HEK293 (cell line): ENCODE measurements around the gene CLTC.

Experiments used
- CTCF ChIA-PET: fragments of 350-600 bp; formaldehyde crosslinking; extraction: SDS; loops from one replicate; lab custom pipeline; 2021; ENCODE audit warnings: antibody characterized with exemption; lab: Yijun Ruan, JAX
- POLR2A ChIA-PET: fragments of 300-600 bp; formaldehyde crosslinking; extraction: SDS; loops from one replicate; lab custom pipeline; 2020; ENCODE audit warnings: antibody characterized with exemption, inconsistent platforms; lab: Yijun Ruan, JAX
- H3K27ac ChIP-seq: fragments of 200-500 bp; sonication (Bioruptor generic); 2 replicates; pipeline ENCODE4 v1.5.1; 2014; ENCODE audit warnings: low read depth, low read length, control low read depth, inconsistent platforms; ENCODE audit errors: extremely low read depth
- H3K36me3 ChIP-seq, 2 experiments: fragments of 200-500 bp in 1 of 2; sonication (Bioruptor generic) in 1 of 2; 1 replicate in 1 of 2; 2 replicates in 1 of 2; pipeline ENCODE4 v1.5.1; 2014 to 2017; ENCODE audit warnings: inconsistent platforms in 2 of 2, low read length in 2 of 2; ENCODE audit not compliant: control insufficient read depth in 2 of 2, insufficient read depth in 1 of 2
- H3K4me1 ChIP-seq: fragments of 200-500 bp; sonication (Bioruptor generic); 2 replicates; pipeline ENCODE4 v1.5.1; 2014; ENCODE audit warnings: mild to moderate bottlenecking, low read length, inconsistent platforms; ENCODE audit not compliant: control insufficient read depth, insufficient read depth
- H3K4me3 ChIP-seq: 2 replicates; pipeline ENCODE4 v1.5.1; 2011; ENCODE audit warnings: low read depth, mild to moderate bottlenecking, control low read depth, low read length, moderate library complexity
- H3K9me3 ChIP-seq: fragments of 200-500 bp; sonication (Bioruptor generic); 2 replicates; pipeline ENCODE4 v1.5.1; 2014; ENCODE audit warnings: low read depth, low read length, inconsistent platforms; ENCODE audit not compliant: control insufficient read depth, insufficient read depth
- GLI2 ChIP-seq: fragments of 450-650 bp; formaldehyde crosslinking; IDR thresholded peaks from 2 replicates; pipeline ENCODE4; 2017; ENCODE audit warnings: missing biosample characterization, missing genetic modification characterization, low read depth, borderline replicate concordance
- INSM2 ChIP-seq: fragments of 450-650 bp; formaldehyde crosslinking; IDR thresholded peaks from 2 replicates; pipeline ENCODE4 v1.5.1; 2016; ENCODE audit warnings: missing biosample characterization, missing genetic modification characterization
- MYNN ChIP-seq: fragments of 450-650 bp; formaldehyde crosslinking; IDR thresholded peaks from 2 replicates; pipeline ENCODE4 v1.5.1; 2016; ENCODE audit warnings: missing biosample characterization, missing genetic modification characterization, borderline replicate concordance
- PRDM2 ChIP-seq: fragments of 450-650 bp; formaldehyde crosslinking; IDR thresholded peaks from 2 replicates; pipeline ENCODE4 v1.5.1; 2016; ENCODE audit warnings: missing biosample characterization, missing genetic modification characterization, borderline replicate concordance
- REPIN1 ChIP-seq: fragments of 450-650 bp; formaldehyde crosslinking; IDR thresholded peaks from 2 replicates; pipeline ENCODE4 v1.5.1; 2017; ENCODE audit warnings: missing biosample characterization, missing genetic modification characterization, low read depth
- ZBTB20 ChIP-seq: fragments of 450-650 bp; formaldehyde crosslinking; IDR thresholded peaks from 2 replicates; pipeline ENCODE4 v1.5.1; 2016; ENCODE audit warnings: missing biosample characterization, missing genetic modification characterization
- ZNF18 ChIP-seq: fragments of 450-650 bp; formaldehyde crosslinking; IDR thresholded peaks from 2 replicates; pipeline ENCODE4 v1.5.1; 2016; ENCODE audit warnings: missing biosample characterization, missing genetic modification characterization
- ZNF571 ChIP-seq: fragments of 450-650 bp; formaldehyde crosslinking; IDR thresholded peaks from 2 replicates; pipeline ENCODE4 v1.5.0; 2017; ENCODE audit warnings: missing biosample characterization, missing genetic modification characterization
- ZNF777 ChIP-seq: fragments of 450-650 bp; formaldehyde crosslinking; IDR thresholded peaks from 2 replicates; pipeline ENCODE4 v1.5.1; 2017; ENCODE audit warnings: missing biosample characterization, missing genetic modification characterization, borderline replicate concordance
- ZNF837 ChIP-seq: fragments of 450-650 bp; formaldehyde crosslinking; IDR thresholded peaks from 2 replicates; pipeline ENCODE4 v1.5.1; 2016; ENCODE audit warnings: missing biosample characterization, missing genetic modification characterization

Gene CLTC

GRCh38 chr17:59637611-59638310 is 18.1 kb downstream of the CLTC start:
- Histone ChIP-seq H3K9me3 (no peaks in the 10 kb centered on the region), H3K27ac (no peak overlapping the region), H3K36me3 (peaks cover 0 to 6% of the 10 kb centered on the region in 2 experiments; a peak in 1 of 3 replicates), H3K4me3 (no peak overlapping the region), H3K4me1 (peaks cover 10% of the 10 kb centered on the region)
- ChIA-PET CTCF (interaction anchor here (0.5 to 0.8 kb wide), 3 partner anchors 23 to 656 kb away, joined by 3 to 6 read pairs (median 5); no protein-coding TSS in a partner anchor), POLR2A (interaction anchor here (1.9 kb wide), 1 partner anchor 18 kb away, joined by 9 read pairs; the partner anchor contains the start of gene CLTC)
- TF ChIP-seq INSM2: no peak

GRCh38 chr17:59638553-59638952 is 18.9 kb downstream of the CLTC start:
- H3K4me3 ChIP-seq: no peak overlapping the region
- TF ChIP-seq ZNF837 (tag by site-specific recombination): no peak
- TF ChIP-seq ZNF571 (tag by site-specific recombination): no peak
- no peak for TF ChIP-seq ZNF777 (tag by site-specific recombination)
- no peak for TF ChIP-seq GLI2 (tag by site-specific recombination)
- TF ChIP-seq MYNN (tag by site-specific recombination): no peak
- TF ChIP-seq REPIN1 (tag by site-specific recombination): no peak
- ChIA-PET CTCF (no interaction called here), POLR2A (interaction anchor here (1.9 kb wide), 1 partner anchor 19 kb away, joined by 9 read pairs; the partner anchor contains the start of gene CLTC)
- H3K4me1 ChIP-seq: peaks cover 13% of the 10 kb centered on the region
- H3K27ac ChIP-seq: no peak overlapping the region
- H3K36me3 ChIP-seq: peaks cover 0 to 6% of the 10 kb centered on the region in 2 experiments; a peak in 1 of 3 replicates
- H3K9me3 ChIP-seq: no peaks in the 10 kb centered on the region

GRCh38 chr17:59641799-59642484 is 22.2 kb downstream of the CLTC start:
- ChIA-PET POLR2A (interaction anchor here (0.7 to 1.5 kb wide), 2 partner anchors 22 to 1271 kb away, joined by 8 to 14 read pairs; partner anchors contain the start of gene CLTC), CTCF (interaction anchor here (0.7 kb wide), 1 partner anchor 658 kb away, joined by 3 read pairs; no protein-coding TSS in a partner anchor)
- Histone ChIP-seq H3K4me1 (peaks cover 22% of the 10 kb centered on the region), H3K4me3 (no peak overlapping the region), H3K9me3 (no peaks in the 10 kb centered on the region), H3K36me3 (peaks cover 22 to 32% of the 10 kb centered on the region in 2 experiments), H3K27ac (no peak overlapping the region)
- TF ChIP-seq PRDM2 (tag by site-specific recombination) (no peak), ZBTB20 (no peak), ZNF18 (tag by site-specific recombination) (peak; percentile 85)
